ENCODE results near the gene CAMKK2.

DNA sequence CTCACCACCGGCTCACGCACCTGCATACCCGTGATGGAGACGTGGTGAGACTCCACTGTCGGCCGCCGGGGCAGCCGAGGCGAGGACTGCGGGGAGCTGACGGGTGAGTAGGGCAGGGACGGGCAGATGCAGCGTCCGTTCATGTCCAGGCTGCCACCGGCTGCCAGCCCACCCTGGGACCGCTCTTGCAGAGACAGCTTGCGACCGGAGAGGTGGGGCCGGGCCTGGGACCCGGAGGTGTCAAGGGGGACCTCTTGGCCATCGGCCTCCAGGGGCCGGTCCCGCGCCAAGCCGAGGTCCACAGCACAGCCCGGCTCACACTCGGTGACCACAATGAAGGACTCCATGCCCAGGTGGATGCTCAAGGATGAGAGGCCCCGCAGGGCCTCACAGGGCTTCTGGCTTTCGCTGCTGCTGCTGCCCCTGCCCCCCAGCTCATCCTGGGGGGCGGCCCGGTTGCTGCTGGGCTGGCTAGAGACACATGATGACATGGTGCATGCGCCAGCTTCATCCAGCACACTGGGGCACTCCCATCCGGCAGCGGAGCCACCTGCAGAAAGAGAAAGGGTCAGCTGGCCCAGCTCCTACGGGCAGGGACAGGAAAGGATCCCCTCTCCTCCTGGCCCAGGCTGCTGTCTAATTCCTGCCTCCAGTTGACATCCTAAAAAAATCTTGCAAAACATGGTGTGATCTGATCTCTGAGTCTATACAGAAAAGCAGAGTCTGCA is 22.3 kb downstream of the CAMKK2 start:
- no peak for TF ChIP-seq TAF1 (IDR thresholded peaks at IDR 0.05; ENCODE audit: low read depth)
- no peak for TF ChIP-seq EP300 (IDR thresholded peaks at IDR 0.05; ENCODE audit: borderline replicate concordance)
- TF ChIP-seq TEAD4 (IDR thresholded peaks at IDR 0.05) = no peak
